ENCODE measurements around the gene NAB1.

The NAB1 gene

DNA sequence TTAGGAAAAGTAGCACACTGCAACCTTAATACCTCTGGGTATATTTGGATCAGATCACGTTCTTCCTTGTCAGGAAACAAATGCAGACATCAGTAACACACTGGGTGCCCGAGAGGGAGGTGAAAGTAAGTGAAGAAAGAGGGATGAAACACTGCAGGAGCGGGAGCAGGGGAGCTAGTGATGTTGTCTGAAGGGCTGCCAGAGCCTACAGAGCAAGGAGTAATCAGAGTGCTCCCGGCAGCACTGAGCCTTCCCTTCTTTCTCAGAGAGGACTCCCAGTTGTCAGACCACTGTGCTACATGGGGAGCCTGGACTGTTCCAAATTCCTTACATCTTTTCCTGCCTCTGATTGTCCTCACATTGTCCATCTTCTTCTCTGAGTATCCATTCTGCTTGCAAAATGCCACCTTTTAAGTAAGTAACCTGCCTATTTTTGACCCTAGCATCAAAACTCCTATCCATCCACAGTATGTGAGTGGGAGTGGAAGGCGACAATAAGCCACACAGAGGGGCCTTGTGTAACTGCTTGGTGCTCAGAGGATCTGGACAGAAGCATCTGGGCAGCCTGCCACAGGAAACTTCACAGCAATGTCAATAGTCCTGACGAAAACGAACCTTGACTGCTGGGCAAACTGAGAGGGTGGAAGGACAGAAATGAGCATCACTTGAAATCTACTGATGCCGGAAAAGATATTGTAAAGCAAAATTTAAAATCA is 10.8 kb upstream of the NAB1 start:
- no peak for DNase-seq

DNA sequence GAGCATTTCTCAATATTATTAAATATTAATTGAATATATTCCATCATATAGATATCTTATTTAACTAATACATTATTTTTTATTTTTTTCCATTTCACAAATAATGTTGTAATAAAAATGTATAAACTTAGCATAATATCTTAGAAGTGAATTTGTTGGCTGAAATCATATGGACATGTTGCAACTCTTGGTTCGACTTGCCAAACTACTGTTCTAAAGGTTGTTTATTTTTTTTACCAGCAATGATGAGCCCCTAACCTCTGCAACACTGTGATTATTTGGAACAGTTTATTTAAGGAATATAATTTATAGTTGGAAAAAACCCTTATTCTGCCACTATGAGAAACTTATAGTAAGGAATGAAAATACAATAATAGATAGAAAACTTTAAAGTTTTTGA is 8.8 kb upstream of the NAB1 start:
- no peak for DNase-seq

DNA sequence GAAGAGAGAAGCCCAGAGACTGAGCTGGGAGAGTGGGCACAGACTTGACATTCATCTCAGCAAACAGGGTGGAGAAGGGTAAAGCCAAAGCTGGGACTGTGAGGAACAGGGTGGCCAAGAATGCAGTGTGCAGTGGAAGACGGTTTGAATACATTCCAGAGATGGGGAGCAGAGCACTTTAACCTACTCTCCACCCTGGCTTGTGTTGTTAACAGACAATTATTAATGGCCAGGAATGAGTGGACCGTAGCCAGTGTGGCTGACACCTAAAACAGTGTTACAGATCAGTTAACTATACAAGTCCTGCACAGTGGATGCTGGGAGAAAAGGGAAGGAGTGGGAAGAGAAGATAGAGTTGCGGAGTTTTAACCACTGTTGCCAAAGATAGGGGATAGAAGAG is 7.4 kb upstream of the NAB1 start:
- DNase-seq = no peak

DNA sequence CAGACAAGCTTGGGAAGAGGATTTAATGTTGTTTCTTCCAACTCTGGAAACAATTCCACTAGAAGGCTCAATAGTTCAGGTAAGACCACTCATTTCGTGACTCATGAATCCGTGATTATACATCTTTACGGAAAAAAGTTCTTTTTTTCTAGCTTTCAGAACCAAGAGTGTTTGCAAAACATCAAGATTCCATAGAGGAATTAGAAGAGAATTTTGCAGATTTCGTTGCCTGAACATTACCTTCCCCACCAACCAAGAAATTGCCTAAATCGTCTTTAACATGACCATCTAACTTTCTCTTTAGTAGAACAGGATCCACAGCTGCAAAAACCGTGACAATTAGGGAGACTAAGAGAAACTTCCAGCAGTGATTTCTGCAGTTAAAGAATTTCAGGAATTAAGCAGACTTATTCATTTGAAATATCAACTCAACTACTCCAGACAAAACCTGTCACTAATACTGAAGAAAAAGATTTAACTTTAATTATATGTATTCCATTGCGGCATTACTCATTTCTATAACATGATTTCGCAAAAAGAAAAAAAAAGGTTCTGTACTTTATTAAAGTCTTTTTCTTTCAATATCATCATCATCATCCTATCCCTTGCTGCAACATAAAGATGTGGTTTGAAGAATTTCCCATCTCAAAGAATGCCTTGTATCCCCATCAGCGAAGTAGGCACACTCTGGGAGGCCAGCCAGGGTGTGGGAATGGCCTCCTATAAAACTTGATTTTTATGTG is 1.9 kb upstream of the NAB1 start:
- no peak for DNase-seq

- peak; percentile 87 for DNase-seq
Observed at GRCh38 chr2:190648289-190649034, 421 bp upstream of the NAB1 start.

GRCh38 chr2:190649798-190650390 is 1.0 kb downstream of the NAB1 start:
- DNase-seq = no peak

DNA sequence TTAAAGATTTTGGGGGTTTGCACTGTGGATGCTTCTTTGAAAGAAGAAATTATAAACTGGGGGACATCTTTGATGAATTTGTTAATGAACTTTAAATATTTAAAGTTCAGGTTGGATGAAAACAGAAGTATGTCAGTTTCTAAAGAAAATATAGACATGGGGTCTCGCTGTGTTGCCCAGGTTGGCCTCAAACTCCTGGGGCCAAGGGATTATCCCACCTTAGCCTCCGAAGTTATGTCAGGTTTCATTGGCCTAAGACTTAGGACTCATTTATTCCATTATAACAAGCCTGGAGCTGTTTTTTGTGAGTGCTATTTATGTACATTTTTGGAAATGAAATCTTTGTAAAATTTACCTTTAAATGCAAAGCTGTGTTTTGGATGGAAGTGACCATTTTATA is 2.5 kb downstream of the NAB1 start:
- no peak for DNase-seq

DNA sequence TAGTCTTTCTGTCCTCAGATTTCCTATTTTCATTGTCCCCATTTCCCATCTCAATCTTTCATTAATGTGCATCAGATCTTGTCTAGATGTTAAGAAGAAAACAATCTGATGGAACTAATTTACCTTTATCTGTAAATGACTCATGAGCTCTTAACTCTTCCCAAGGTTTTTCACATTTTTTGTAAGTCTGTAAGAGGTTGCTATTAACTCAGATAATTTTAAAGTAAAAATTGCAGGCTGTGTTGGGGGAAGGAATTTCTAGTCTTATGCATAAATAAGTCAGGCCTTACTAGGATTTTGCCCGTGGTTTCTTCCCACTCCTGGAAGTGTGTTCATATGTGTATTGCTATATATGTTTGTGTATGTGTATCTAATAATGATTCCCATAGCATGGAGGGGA is 4.3 kb downstream of the NAB1 start:
- no peak for DNase-seq

DNA sequence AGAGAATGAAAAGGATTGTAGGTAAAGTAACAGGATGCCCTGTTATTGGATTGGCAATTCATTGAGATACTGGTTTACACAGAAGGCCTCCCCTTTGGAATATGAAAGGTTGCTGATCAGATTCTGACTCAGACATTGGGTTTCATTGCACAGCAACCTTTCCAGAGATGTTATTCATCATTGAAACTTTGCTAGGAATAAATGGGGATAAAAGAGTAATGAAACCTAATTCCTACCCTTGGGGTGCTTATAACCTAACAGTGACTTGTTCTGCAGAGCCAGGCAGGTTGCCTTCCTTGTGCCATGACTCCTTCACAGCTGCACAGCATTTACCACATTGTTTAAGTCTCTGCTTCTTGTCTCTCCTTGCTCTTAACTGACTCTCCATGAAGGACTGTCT is 5.0 kb downstream of the NAB1 start:
- DNase-seq = no peak

DNA sequence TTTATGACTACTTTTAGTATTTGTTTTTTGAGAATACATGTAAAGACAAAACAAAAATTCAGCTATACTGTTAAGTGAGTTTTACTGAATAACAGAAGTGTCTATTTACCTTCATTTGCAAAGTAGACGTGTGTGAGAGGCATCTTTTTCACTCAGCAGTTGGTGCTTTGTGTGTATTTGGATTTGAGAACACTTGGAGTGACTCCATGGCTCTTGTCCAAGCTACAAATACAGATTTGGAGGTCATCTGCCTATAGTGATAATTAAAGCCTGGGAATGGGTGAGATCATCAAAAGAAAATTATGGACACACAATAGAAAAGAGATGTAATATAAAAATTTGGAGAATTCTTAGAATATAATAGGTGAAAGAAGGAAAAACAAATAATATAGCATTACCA is 6.2 kb downstream of the NAB1 start:
- DNase-seq = no peak

DNA sequence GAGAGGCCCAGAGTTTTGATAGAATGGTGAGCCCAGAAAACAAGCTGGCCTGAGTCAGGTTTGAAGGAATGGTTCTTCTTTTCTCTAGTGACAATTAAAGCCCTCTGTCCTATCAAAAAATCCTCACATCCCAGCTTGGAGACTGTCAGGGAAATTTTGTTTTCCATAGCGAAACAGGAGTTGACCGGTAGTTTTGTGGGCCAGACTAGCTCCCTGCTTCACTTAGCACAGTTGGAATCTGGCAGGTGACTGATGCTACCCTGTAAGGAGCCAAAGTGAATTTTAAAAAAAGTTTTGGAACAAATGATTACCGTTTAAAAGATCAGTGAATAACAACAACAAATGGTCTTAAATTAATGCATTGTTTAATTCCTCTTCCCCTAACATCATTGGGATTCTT is 6.7 kb downstream of the NAB1 start:
- no peak for DNase-seq

- DNase-seq = no peak
Observed at GRCh38 chr2:190656301-190656700, 7.4 kb downstream of the NAB1 start.

DNA sequence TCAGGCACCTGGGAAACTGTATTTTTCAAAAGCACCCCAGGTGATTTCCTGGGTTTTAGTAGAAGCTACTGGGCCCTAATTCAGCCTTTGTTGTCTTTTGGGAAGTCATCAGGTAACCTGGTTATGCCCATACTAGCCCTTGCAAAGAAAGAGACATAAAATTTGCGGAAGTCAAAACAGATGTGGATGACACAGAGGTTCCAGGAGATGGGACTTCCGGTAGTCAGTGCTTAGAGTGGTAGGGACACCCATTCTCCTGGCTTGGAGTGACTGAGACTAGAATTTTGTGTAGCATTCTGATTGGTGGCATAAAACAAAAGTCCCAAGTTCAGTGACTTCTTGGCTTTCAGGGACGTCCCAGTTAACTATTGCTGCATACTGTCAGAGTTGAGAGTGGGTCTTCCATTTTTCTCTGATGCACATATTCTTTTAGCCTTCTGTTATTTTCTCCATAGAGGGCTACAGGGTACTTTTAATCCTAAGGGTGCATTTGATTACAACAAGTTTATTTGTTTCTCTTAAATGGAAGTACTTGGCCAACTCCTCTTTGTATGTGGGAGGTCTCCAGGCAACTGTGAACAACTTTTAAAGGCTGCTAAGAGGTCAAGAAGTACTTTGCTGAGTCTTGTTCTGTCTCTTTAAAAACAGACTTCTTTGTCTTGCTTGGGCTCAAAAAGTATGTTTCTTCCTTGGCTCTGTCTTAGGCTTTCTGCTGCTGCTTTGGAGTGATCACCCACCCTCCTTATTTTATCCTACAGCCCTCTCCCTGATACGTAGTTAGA is 8.8 kb downstream of the NAB1 start:
- DNase-seq = no peak

DNA sequence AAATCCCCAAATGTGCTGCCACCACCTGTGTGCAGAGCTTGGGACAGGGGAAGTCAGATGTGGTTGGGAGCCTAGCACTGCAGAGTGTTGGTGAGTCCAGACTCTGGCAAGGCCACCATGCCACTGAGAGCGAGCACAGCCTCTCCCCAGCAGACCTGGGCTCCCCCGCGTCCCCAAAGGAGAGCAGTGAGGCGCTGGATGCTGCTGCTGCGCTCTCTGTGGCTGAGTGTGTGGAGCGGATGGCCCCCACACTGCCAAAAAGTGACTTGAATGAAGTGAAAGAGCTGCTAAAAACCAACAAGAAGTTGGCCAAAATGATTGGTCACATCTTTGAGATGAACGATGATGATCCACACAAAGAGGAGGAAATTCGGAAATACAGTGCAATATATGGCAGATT is 10.7 kb downstream of the NAB1 start:
- DNase-seq = no peak

DNA sequence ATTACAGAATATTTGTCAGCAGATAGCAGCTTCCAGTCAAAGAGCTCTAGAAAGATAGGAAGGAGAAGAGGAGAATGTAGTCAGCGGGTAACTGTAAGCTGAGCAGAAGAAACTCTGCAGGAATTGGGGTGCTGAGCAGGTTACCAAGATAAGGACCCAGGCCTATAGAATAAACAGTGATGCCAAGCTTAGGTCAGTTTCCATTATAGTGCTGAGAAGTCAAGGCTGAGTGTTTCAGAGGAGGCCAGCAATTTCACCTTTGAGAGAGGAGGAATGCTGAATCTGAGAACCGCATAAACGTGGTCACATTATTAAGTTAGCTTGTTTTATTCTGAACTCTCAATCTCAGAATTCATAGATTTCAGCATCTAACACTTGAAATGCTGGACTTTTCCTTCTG is 13.9 kb downstream of the NAB1 start:
- DNase-seq = no peak

DNA sequence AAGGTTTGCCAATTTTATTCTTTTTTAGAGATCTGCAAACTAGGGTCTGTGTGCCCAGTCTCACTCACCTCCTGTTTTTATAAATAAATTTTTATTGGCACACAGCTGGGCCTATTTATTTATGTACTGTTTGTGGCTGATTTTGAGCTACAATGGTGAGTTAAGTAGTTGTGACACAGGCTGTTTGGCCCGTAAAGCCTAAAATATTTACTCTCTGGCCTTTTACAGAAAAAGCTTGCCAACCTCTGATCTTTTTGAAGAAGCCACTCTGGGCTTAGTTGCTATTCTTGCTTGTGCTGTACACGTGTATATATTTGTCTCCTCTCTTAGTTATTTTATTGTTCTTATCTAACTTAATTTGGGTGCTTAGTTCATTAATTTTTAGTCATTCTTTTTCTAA is 14.5 kb downstream of the NAB1 start:
- DNase-seq = no peak

DNA sequence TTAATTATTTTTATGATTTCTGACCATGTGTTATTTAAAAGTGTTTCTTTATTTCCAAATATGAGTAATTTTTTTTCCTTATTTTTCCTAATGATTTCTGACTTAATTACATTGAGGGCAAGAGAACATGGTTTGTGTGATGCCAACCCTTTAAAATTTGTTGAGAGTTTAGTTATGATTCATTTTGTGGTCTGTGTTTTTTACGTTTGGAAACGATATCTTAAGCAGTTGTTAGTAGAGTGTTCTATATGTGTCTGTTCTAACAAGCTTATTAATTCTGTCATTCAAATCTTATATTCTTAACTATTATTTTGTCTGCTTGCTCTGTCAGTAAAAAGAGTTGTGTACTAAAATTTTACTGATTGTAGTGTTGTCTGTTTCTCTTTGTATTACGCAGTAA is 15.0 kb downstream of the NAB1 start:
- no peak for DNase-seq

- no peak for DNase-seq
Observed at GRCh38 chr2:190664240-190664639, 15.4 kb downstream of the NAB1 start.

DNA sequence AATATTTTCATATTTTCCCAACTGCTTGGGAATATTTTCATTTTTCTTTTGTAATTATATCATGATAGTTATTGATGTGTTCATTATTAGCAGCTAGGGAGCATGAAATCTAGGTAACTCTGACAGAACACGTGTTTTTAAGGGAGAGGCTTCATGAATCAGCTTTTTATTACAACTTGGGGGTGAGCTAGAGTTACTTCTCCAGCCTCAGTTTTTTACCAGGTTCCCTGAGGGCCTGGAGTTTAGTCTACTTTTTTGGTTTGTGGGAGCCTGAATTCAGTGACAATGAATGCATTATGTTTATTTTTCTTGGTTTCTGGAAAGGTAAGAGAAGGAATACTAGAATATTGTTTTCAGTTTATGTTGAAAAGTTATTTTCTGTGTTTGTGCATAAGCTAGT is 18.0 kb downstream of the NAB1 start:
- no peak for DNase-seq

DNA sequence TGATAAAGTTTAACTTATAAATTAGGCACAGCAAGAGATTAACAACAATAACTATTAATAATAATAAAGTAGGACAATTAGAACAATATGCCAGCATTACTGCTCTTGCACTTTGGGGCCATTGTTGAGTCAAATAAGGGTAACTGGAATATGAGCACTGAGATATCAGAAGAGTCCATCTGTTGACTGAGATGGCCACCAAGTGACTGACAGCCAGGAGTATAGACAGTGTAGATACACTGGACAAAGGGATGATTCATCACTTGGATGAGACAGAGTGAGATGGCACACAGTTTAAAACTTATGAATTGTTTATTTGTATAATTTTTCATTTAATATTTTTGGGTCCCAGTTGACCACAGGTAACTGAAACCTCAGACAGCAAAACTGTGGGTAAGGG is 20.0 kb downstream of the NAB1 start:
- DNase-seq = no peak

DNA sequence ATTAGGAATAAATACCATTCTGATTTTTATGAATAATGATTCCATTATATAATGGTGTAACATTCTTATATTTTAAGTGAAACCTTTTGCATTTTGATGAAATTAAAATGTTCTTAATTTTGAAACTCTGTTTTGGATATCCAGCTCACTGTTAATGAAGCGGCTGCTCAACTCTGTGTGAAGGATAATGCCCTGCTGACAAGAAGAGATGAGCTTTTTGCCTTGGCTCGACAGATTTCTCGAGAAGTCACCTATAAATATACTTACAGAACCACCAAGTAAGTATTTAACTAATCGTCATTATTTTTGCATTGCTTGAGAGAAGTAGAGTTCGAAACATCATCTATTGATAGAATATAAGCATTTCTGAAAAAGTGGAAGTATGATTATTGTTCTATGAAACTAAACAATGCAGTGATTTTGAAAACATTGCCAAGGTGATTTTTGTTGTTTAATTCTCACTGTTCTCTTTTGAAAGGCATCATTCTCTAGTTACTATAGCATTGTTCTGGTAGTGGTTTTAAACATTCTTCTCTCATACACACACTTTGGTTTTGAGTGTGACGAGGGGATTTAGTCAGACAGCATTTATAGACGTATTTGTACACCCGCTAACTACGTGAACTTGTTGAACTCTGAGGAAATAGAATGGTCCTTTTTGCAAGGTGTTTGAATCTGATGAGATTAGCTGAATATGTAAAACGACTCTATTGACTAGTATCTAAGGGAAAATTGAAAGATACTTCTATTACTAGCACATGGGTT is 21.5 kb downstream of the NAB1 start:
- no peak for DNase-seq
